HUES64 (cell line): ENCODE measurements around the gene TFF3.

ENCODE experiments used
- H3K27ac ChIP-seq: 2 replicates; pipeline ENCODE4 v1.7.0; 2013; ENCODE audit warnings: low read depth, low read length, inconsistent platforms
- H3K27me3 ChIP-seq: 2 replicates; pipeline ENCODE4 v1.6.1; 2013; ENCODE audit warnings: mild to moderate bottlenecking, low read length; ENCODE audit not compliant: insufficient read depth
- H3K36me3 ChIP-seq: 2 replicates; pipeline ENCODE4 v1.6.1; 2013; ENCODE audit warnings: mild to moderate bottlenecking, low read length; ENCODE audit not compliant: insufficient read depth
- H3K4me1 ChIP-seq: 2 replicates; pipeline ENCODE4 v1.6.1; 2013; ENCODE audit warnings: mild to moderate bottlenecking, low read length, moderate library complexity; ENCODE audit not compliant: insufficient read depth
- H3K4me3 ChIP-seq: 2 replicates; pipeline ENCODE4 v1.5.1; 2013; ENCODE audit warnings: mild to moderate bottlenecking, low read length, moderate library complexity
- H3K9ac ChIP-seq: 2 replicates; pipeline ENCODE4 v1.6.1; 2013; ENCODE audit warnings: mild to moderate bottlenecking, low read depth, low read length
- H3K9me3 ChIP-seq: 2 replicates; pipeline ENCODE4 v1.6.1; 2013; ENCODE audit warnings: low read depth, low read length; ENCODE audit not compliant: insufficient read depth
- WGBS: fragments of 150-250, 120-280 bp; methylation state at CpG from one replicate; pipeline ENCODE4 v1.1.7; 2013; ENCODE audit warnings: missing lambda C conversion rate; 5-methylcytosine and 5-hydroxymethylcytosine counted together

TFF3 gene

DNA sequence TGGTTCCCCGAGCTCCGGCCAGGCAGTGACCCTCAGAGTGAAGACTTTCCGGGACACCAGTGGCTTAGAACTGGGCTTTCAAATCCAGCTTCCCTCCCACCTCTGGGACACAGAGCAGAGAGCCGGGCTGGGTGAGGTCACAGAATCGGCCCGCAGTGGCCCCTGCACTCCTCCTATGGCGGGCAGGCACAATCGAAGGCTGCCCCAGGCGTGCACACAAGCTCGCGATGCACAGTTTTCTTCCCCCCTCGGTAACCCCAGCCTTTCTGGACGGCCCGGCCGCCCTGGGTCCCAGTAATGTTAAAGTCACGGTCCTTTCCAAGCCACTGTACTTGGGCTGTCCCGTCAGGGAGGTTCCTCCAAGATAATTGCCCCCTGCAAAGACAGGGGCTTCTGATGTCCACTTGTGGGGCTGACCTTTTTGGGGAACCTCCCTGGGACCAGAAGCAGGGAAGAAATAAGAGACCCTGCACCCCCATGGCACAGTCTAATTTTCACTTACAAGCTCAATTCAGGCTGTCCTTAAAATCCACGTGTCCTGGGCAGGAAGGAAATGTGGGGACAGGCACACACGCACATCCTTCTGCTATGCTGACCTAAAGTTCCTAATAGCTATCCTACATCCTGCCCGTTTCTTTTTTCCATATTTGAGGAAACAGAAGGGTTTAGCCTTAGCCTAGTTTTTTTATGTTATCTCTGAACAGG is 13.7 kb downstream of the TFF3 start:
- WGBS, result 93% methylated on average over 20 of the region's 20 CpGs
- Histone ChIP-seq H3K27ac (no peak overlapping the region), H3K9me3 (no peaks in the 10 kb centered on the region), H3K4me3 (no peak overlapping the region), H3K36me3 (no peaks in the 10 kb centered on the region), H3K4me1 (peaks cover 11% of the 10 kb centered on the region; the same call in 1 of the 2 replicates), H3K9ac (no peak overlapping the region), H3K27me3 (no peaks in the 10 kb centered on the region)

DNA sequence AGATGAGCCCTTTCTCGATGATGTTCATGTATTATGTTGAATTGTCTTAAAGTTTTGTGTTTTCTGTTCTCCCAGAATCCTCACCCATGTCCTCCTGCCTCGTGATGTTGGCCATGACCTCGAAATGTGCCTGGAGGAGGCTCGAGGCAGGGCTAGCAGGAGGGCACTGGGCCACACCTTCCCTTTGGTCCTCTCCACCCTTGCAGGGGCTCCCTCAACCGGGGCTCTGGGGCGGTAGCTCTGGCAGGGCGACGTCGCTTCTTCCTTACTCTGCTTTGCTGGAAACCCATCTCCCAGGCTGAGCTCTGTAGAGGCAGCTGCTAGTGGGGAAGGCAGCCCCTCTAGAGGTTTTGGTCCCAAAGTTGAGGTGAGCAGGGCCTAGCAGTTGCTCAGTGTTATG is 14.3 kb downstream of the TFF3 start:
- WGBS, result 93% methylated on average over 9 of the region's 9 CpGs
- peaks cover 11% of the 10 kb centered on the region; the same call in 1 of the 2 replicates for H3K4me1 ChIP-seq
- H3K36me3 ChIP-seq, result no peaks in the 10 kb centered on the region
- no peak overlapping the region for H3K27ac ChIP-seq
- no peak overlapping the region for H3K4me3 ChIP-seq
- H3K9ac ChIP-seq, result no peak overlapping the region
- H3K9me3 ChIP-seq, result no peaks in the 10 kb centered on the region
- H3K27me3 ChIP-seq, result no peaks in the 10 kb centered on the region

GRCh38 chr21:42300045-42300583 is 15.1 kb downstream of the TFF3 start:
- H3K4me1 ChIP-seq, result peaks cover 11% of the 10 kb centered on the region; the same call in 1 of the 2 replicates
- no peak overlapping the region for H3K27ac ChIP-seq
- H3K9me3 ChIP-seq, result no peaks in the 10 kb centered on the region
- 93% methylated on average over 6 of the region's 7 CpGs for WGBS
- no peaks in the 10 kb centered on the region for H3K27me3 ChIP-seq
- H3K36me3 ChIP-seq, result no peaks in the 10 kb centered on the region
- no peak overlapping the region for H3K4me3 ChIP-seq
- H3K9ac ChIP-seq, result no peak overlapping the region

GRCh38 chr21:42299324-42300044 is 15.7 kb downstream of the TFF3 start:
- H3K9ac ChIP-seq, result no peak overlapping the region

DNA sequence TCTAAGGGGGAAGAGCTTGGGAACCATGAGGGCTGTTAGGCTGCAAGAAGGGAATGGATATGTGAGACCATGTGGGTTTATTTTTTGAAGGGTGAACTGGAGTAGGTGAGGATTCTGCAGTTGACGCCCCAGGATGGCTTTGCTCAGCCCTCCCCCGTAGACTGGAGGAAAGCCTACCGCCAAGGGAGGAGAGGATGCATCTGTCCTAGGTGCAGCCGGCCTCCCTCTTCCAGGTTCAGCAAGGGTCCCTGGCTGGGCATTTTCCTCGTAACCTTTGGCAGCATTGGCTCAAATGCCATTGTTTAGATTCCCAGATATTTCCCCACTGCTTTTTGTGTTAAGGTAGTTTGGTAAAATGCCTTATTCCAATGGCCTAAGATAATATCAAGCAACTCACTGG is 16.6 kb downstream of the TFF3 start:
- no peaks in the 10 kb centered on the region for H3K9me3 ChIP-seq
- 80% methylated on average over 5 of the region's 5 CpGs for WGBS
- H3K27me3 ChIP-seq, result no peaks in the 10 kb centered on the region

More at GRCh38 chr21:42299324-42300044, 15.7 kb downstream of the TFF3 start:
- WGBS, result 91% methylated on average over 18 of the region's 20 CpGs
- no peak overlapping the region for H3K27ac ChIP-seq
- H3K36me3 ChIP-seq, result no peaks in the 10 kb centered on the region
- peaks cover 11% of the 10 kb centered on the region; the same call in 1 of the 2 replicates for H3K4me1 ChIP-seq
- H3K9me3 ChIP-seq, result no peaks in the 10 kb centered on the region
- H3K4me3 ChIP-seq, result no peak overlapping the region
- H3K27me3 ChIP-seq, result no peaks in the 10 kb centered on the region

GRCh38 chr21:42298237-42298636 is 17.0 kb downstream of the TFF3 start:
- no peak overlapping the region for H3K9ac ChIP-seq
- H3K4me3 ChIP-seq, result no peak overlapping the region
- H3K27ac ChIP-seq, result no peak overlapping the region
- no peaks in the 10 kb centered on the region for H3K9me3 ChIP-seq
- no peaks in the 10 kb centered on the region for H3K27me3 ChIP-seq
- H3K4me1 ChIP-seq, result peaks cover 11% of the 10 kb centered on the region; the same call in 1 of the 2 replicates
- WGBS, result 47% methylated on average over 6 of the region's 6 CpGs
- H3K36me3 ChIP-seq, result no peaks in the 10 kb centered on the region

More for the DNA sequence above, 16.6 kb downstream of the TFF3 start:
- Histone ChIP-seq H3K27ac (no peak overlapping the region), H3K4me1 (peaks cover 11% of the 10 kb centered on the region; the same call in 1 of the 2 replicates), H3K9ac (no peak overlapping the region), H3K36me3 (no peaks in the 10 kb centered on the region), H3K4me3 (no peak overlapping the region)

GRCh38 chr21:42297377-42297776 is 17.8 kb downstream of the TFF3 start:
- Histone ChIP-seq H3K9ac (no peak overlapping the region), H3K4me1 (peaks cover 11% of the 10 kb centered on the region; the same call in 1 of the 2 replicates), H3K9me3 (no peaks in the 10 kb centered on the region), H3K36me3 (no peaks in the 10 kb centered on the region), H3K4me3 (no peak overlapping the region), H3K27me3 (no peaks in the 10 kb centered on the region), H3K27ac (no peak overlapping the region)
- WGBS, result 89% methylated on average over 9 of the region's 9 CpGs

GRCh38 chr21:42296501-42296900 is 18.7 kb downstream of the TFF3 start:
- no peaks in the 10 kb centered on the region for H3K9me3 ChIP-seq
- H3K27me3 ChIP-seq, result no peaks in the 10 kb centered on the region
- no peak overlapping the region for H3K9ac ChIP-seq
- no peak overlapping the region for H3K4me3 ChIP-seq
- WGBS, result 92% methylated on average over 7 of the region's 7 CpGs
- H3K36me3 ChIP-seq, result no peaks in the 10 kb centered on the region
- peaks cover 11% of the 10 kb centered on the region; the same call in 1 of the 2 replicates for H3K4me1 ChIP-seq
- H3K27ac ChIP-seq, result no peak overlapping the region

GRCh38 chr21:42295845-42296244 is 19.4 kb downstream of the TFF3 start:
- H3K9me3 ChIP-seq, result no peaks in the 10 kb centered on the region
- H3K27ac ChIP-seq, result no peak overlapping the region
- no peak overlapping the region for H3K9ac ChIP-seq
- no peaks in the 10 kb centered on the region for H3K27me3 ChIP-seq
- H3K36me3 ChIP-seq, result no peaks in the 10 kb centered on the region
- 91% methylated on average over 15 of the region's 15 CpGs for WGBS
- no peak overlapping the region for H3K4me3 ChIP-seq
- H3K4me1 ChIP-seq, result peaks cover 11% of the 10 kb centered on the region; the same call in 1 of the 2 replicates

GRCh38 chr21:42294273-42294880 is 20.8 kb downstream of the TFF3 start:
- H3K9ac ChIP-seq, result no peak overlapping the region
- 95% methylated on average over 22 of the region's 22 CpGs for WGBS
- H3K27me3 ChIP-seq, result no peaks in the 10 kb centered on the region
- no peak overlapping the region for H3K4me3 ChIP-seq
- no peaks in the 10 kb centered on the region for H3K36me3 ChIP-seq
- H3K9me3 ChIP-seq, result no peaks in the 10 kb centered on the region
- H3K27ac ChIP-seq, result no peak overlapping the region
- peaks cover 11% of the 10 kb centered on the region; the same call in 1 of the 2 replicates for H3K4me1 ChIP-seq
